OCI-LY3 (cell line): ENCODE data around the gene CDH23.

ENCODE experiments used
- H2AFZ ChIP-seq: fragments of 200-600, 300-600 bp; shearing (Covaris generic); 2 replicates; pipeline ENCODE4 v1.6.0; 2014; ENCODE audit warnings: antibody characterized with exemption, low read depth, low read length
- H3K27ac ChIP-seq: fragments of 200-600, 300-600 bp; sonication (generic); 2 replicates; pipeline ENCODE4 v1.5.1; 2014; ENCODE audit warnings: mild to moderate bottlenecking, low read length, moderate library complexity, mixed read lengths
- H3K27me3 ChIP-seq: fragments of 200-600, 300-600 bp; sonication (generic); 2 replicates; pipeline ENCODE4 v1.6.1; 2014; ENCODE audit warnings: low read depth, low read length, mixed read lengths
- H3K36me3 ChIP-seq: fragments of 200-600, 300-600 bp; sonication (generic); replicated peaks from 2 replicates; pipeline ENCODE3; 2014; ENCODE audit warnings: low read depth, low read length, mixed read lengths
- H3K4me1 ChIP-seq: fragments of 300-600, 200-600 bp; sonication (generic); 2 replicates; pipeline ENCODE4 v1.6.1; 2014; ENCODE audit warnings: low read length, mixed read lengths
- H3K4me2 ChIP-seq: fragments of 200-600, 300-600 bp; sonication (generic); 2 replicates; pipeline ENCODE4 v1.6.1; 2014; ENCODE audit warnings: low read length, mixed read lengths
- H3K4me3 ChIP-seq: fragments of 300-600, 200-600 bp; sonication (generic); 2 replicates; pipeline ENCODE4 v1.5.1; 2014; ENCODE audit warnings: antibody characterized with exemption, mild to moderate bottlenecking, low read length, moderate library complexity
- H3K79me2 ChIP-seq: fragments of 300-600, 200-600 bp; shearing (Covaris generic); 2 replicates; pipeline ENCODE4 v1.6.1; 2014; ENCODE audit warnings: mild to moderate bottlenecking, low read length, mixed read lengths
- H3K9ac ChIP-seq: fragments of 300-600, 200-600 bp; shearing (Covaris generic); 2 replicates; pipeline ENCODE4 v1.6.0; 2014; ENCODE audit warnings: mild to moderate bottlenecking, low read length, moderate library complexity
- H3K9me3 ChIP-seq: fragments of 200-600, 300-600 bp; shearing (Covaris generic); 2 replicates; pipeline ENCODE4 v1.6.1; 2014; ENCODE audit warnings: low read length, mixed read lengths; ENCODE audit not compliant: insufficient read depth
- H4K20me1 ChIP-seq: fragments of 200-600, 300-600 bp; sonication (generic); 2 replicates; pipeline ENCODE4 v1.6.1; 2016; ENCODE audit warnings: low read length, mixed read lengths; ENCODE audit not compliant: insufficient read depth
- EZH2phosphoT487 ChIP-seq: fragments of 200-600 bp; shearing (Covaris generic); IDR thresholded peaks from 2 replicates; pipeline ENCODE4 v1.6.1; 2018; ENCODE audit warnings: antibody characterized with exemption, mixed run types, low read depth
- TF ChIP-seq, protein P1 (sequence below): fragments of 200-600, 300-600 bp; sonication (generic); IDR thresholded peaks from 2 replicates; pipeline ENCODE4 v1.5.1; 2014; ENCODE audit warnings: antibody characterized with exemption, low read length, low read depth

Gene CDH23

DNA sequence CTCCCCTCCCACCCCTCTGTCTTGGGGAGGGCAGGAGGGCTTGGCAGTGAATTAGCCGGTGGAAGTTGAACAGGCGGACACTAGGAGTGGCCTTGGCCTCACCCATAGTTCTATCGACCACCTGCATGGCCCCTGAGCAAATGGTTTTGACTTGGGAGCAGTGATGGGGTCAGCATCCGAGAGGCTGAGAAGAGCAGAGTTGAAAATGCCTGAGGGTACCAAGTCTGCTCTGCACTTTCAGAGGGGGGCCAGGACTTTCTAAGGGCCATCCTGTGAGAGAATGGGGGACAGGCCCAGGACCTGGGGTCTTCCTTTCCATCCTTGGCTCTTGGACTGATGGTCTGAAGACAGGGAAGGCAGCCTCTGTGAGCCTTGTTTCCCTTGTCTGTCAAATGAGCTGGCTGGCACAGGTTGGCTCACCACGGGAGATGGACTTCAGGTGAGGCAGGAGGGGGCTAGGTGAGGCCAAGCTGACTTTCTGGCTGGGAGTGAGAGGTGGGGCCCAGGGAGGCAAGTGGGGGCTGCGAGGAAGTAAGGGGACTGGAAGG lies 29.4 kb downstream of the CDH23 start:
- no peak for TF ChIP-seq EZH2phosphoT487
- TF ChIP-seq, protein P1, sequence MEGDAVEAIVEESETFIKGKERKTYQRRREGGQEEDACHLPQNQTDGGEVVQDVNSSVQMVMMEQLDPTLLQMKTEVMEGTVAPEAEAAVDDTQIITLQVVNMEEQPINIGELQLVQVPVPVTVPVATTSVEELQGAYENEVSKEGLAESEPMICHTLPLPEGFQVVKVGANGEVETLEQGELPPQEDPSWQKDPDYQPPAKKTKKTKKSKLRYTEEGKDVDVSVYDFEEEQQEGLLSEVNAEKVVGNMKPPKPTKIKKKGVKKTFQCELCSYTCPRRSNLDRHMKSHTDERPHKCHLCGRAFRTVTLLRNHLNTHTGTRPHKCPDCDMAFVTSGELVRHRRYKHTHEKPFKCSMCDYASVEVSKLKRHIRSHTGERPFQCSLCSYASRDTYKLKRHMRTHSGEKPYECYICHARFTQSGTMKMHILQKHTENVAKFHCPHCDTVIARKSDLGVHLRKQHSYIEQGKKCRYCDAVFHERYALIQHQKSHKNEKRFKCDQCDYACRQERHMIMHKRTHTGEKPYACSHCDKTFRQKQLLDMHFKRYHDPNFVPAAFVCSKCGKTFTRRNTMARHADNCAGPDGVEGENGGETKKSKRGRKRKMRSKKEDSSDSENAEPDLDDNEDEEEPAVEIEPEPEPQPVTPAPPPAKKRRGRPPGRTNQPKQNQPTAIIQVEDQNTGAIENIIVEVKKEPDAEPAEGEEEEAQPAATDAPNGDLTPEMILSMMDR: no peak
- Histone ChIP-seq H2AFZ (no peak overlapping the region), H3K9ac (no peak overlapping the region), H3K79me2 (no peaks in the 10 kb centered on the region), H3K4me1 (no peaks in the 10 kb centered on the region), H3K27ac (no peak overlapping the region), H3K9me3 (no peaks in the 10 kb centered on the region), H3K4me2 (no peak overlapping the region), H3K4me3 (no peak overlapping the region), H3K27me3 (no peaks in the 10 kb centered on the region; the same call in 1 of the 2 replicates), H4K20me1 (no peaks in the 10 kb centered on the region), H3K36me3 (no peaks in the 10 kb centered on the region)

DNA sequence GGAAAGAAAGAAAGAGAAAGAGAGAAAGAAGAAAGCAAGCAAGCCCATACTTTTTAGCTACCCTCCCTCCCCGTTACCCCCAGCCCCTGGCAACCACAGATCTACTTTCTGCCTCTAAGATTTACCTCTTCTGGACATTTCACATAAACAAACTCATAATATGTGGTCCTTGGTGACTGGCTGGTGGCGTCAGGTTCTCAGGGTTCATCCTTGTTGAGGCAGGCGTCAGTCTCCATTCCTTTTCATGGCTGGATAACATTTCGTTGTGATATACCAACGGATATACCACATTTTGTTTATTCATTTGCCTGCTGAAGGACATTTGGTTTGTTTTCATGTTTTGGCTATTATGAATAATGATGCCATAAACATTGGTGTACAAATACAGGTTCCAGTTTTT lies 30.5 kb downstream of the CDH23 start:
- Histone ChIP-seq H4K20me1 (no peaks in the 10 kb centered on the region), H3K9ac (no peak overlapping the region)

DNA sequence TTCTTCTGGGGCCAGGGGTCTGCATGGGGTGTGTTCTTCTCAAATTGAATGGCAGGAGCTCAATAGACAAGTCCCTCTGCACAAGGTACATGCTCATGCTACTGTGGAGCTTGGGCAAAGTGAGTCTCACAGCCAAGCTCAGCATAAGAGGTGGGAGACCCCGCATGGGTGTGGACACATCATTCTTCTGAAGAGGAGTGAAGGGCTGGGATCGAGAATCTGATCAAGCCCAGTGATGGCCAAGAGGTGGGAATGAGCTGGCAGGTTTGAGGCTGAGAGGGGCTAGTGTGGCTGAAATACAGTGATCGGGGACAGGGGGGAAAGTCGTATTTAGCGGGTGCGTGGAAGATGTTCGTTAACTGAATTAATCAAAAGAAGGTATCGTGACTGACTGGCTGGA lies 32.6 kb downstream of the CDH23 start:
- Histone ChIP-seq H3K9me3 (no peaks in the 10 kb centered on the region), H2AFZ (no peak overlapping the region), H3K27me3 (no peaks in the 10 kb centered on the region; the same call in 1 of the 2 replicates), H3K4me3 (no peak overlapping the region), H3K9ac (no peak overlapping the region), H3K4me1 (no peaks in the 10 kb centered on the region), H3K79me2 (no peaks in the 10 kb centered on the region), H3K36me3 (no peaks in the 10 kb centered on the region), H3K4me2 (no peak overlapping the region), H4K20me1 (no peaks in the 10 kb centered on the region), H3K27ac (no peak overlapping the region)
- TF ChIP-seq EZH2phosphoT487: no peak
- TF ChIP-seq, protein P1: no peak

More for the DNA sequence above, 30.5 kb downstream of the CDH23 start:
- TF ChIP-seq EZH2phosphoT487: no peak
- TF ChIP-seq, protein P1: no peak
- no peaks in the 10 kb centered on the region for H3K79me2 ChIP-seq
- no peaks in the 10 kb centered on the region for H3K36me3 ChIP-seq
- H3K27ac ChIP-seq: no peak overlapping the region
- H3K4me1 ChIP-seq: no peaks in the 10 kb centered on the region
- H2AFZ ChIP-seq: no peak overlapping the region
- H3K4me3 ChIP-seq: no peak overlapping the region
- H3K9me3 ChIP-seq: no peaks in the 10 kb centered on the region
- H3K27me3 ChIP-seq: no peaks in the 10 kb centered on the region; the same call in 1 of the 2 replicates
- no peak overlapping the region for H3K4me2 ChIP-seq

DNA sequence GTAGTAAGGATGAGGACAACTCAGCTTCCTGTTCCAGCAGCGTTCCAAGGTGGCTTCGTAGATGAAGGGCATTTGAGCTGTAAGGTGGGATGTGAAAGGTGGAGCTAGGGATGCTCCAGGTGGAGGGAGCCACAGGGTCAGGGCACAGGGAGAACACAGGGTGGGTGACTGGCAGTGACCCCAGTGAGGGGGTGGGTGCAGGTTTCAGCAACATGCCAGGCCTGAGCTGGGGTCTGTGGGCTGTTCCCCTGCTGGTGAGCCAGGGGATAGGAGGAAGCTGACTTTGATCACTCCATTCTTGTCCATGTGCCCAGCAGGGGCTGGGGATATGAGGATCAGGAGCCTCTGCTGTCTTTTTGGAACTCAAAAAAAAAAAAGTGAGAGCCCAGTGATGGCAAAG lies 33.2 kb downstream of the CDH23 start:
- H3K4me2 ChIP-seq: no peak overlapping the region
- no peak overlapping the region for H2AFZ ChIP-seq
- no peaks in the 10 kb centered on the region for H3K9me3 ChIP-seq
- TF ChIP-seq EZH2phosphoT487: no peak
- TF ChIP-seq, protein P1: no peak
- no peaks in the 10 kb centered on the region for H3K36me3 ChIP-seq
- H3K4me1 ChIP-seq: no peaks in the 10 kb centered on the region
- no peak overlapping the region for H3K27ac ChIP-seq
- no peak overlapping the region for H3K9ac ChIP-seq
- no peaks in the 10 kb centered on the region; the same call in 1 of the 2 replicates for H3K27me3 ChIP-seq
- no peaks in the 10 kb centered on the region for H3K79me2 ChIP-seq
- no peak overlapping the region for H3K4me3 ChIP-seq
- no peaks in the 10 kb centered on the region for H4K20me1 ChIP-seq
